ENCODE results near the gene TRIM31.

Gene TRIM31

DNA sequence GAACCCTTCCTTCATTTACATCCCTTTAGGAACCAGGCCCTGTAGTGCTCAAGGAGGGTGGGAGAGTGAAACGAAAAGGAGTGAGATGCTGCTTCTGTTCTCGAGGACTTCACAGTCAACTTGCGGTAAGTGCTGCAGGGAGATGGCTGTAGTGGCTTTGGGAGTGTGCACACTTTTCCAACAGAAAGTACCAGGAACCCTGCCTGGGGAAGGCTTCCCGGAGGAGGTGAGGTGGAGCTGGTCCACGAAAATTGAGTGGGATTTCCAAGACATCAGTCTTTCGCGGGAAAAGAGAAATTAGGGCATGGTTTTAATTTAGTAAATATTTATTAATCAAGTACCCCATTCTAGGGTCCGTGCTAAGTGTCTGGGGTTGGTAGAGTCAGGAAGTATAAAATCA is 12.7 kb downstream of the TRIM31 start:
- Histone ChIP-seq H3K27me3 (replicated peaks) (peaks cover 55% of the 10 kb centered on the region), H3K4me3 (ENCODE audit: low read depth, low read length) (no peak overlapping the region), H3K36me3 (replicated peaks) (no peaks in the 10 kb centered on the region), H3K27ac (no peak overlapping the region)
- in situ Hi-C loops (cut with HindIII; ENCODE audit: low pct_ligation_motif_present, low sequenced_read_pairs): no loop called here
- DNase-seq: no peak
- TF ChIP-seq CTCF (IDR thresholded peaks at IDR 0.05; ENCODE audit: low read depth, low read length, missing control alignments): no peak

- no peak for TF ChIP-seq CTCF (IDR thresholded peaks at IDR 0.05; ENCODE audit: low read depth, low read length, missing control alignments)
- Histone ChIP-seq H3K4me3 (ENCODE audit: low read depth, low read length) (no peak overlapping the region), H3K27ac (no peak overlapping the region), H3K36me3 (replicated peaks) (no peaks in the 10 kb centered on the region), H3K27me3 (replicated peaks) (peaks cover 47% of the 10 kb centered on the region)
- DNase-seq: no peak
- in situ Hi-C loops (cut with HindIII; ENCODE audit: low pct_ligation_motif_present, low sequenced_read_pairs): no loop called here
Measured at GRCh38 chr6:30097902-30098768, 14.8 kb downstream of the TRIM31 start.

DNA sequence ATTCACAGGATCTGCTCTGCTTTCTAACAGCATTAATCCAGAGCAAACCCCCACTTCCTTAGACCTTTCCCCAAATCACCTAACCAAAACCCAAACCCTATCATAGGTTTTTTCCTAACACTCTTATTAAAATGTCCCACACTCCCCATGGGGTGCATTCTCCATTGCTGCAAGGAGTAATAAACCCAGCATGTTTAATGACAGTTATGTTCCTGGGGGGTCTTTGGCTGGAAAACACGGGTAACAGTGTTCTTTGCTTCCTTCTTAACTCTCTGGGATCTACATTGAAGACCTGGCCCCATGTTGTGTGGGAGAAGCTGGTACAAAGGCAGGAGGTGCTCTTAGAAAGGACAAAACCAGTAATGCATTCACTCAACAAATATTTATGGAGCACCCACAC is 16.1 kb downstream of the TRIM31 start:
- in situ Hi-C loops (cut with HindIII; ENCODE audit: low pct_ligation_motif_present, low sequenced_read_pairs): no loop called here
- H3K27me3 ChIP-seq (replicated peaks): peaks cover 47% of the 10 kb centered on the region

DNA sequence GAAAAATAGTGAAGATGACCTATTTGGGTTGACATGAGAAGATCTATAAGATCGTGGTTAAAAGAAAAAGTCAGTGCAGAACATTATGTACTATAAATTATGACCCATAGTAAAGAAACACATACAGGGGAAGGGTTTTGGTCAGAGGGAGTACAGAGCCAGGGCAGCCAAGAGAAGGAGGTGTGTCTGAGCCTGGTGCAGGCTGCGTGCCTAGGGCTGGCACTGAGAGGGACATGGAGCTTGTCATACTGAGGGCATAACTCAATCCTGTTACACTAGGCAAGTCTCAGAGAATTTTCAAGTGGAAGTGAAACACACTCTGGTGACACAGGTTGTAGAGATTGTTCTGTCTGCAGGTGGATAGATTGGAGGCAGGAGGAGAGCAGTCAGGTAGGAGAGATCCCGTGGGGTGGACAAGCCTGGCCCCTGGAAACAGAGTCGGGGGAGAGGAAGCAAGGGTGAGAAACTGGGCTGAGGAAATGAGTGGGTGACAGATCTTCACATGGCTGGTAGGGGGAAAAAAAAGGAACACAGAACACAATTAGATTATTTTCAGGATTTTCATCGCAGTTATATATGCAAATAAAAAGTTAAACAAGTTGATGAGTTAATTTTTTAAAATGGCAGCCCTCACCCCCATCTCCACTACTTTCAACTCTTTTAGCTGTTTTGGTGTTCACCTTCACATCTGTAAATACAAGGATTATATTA is 18.8 kb downstream of the TRIM31 start:
- TF ChIP-seq CTCF (IDR thresholded peaks at IDR 0.05; ENCODE audit: low read depth, low read length, missing control alignments): no peak
- DNase-seq: no peak
- H3K36me3 ChIP-seq (replicated peaks): no peaks in the 10 kb centered on the region

More for the DNA sequence above, 16.1 kb downstream of the TRIM31 start:
- Histone ChIP-seq H3K36me3 (replicated peaks) (no peaks in the 10 kb centered on the region), H3K27ac (no peak overlapping the region), H3K4me3 (ENCODE audit: low read depth, low read length) (no peak overlapping the region)
- DNase-seq: no peak
- TF ChIP-seq CTCF (IDR thresholded peaks at IDR 0.05; ENCODE audit: low read depth, low read length, missing control alignments): no peak

DNA sequence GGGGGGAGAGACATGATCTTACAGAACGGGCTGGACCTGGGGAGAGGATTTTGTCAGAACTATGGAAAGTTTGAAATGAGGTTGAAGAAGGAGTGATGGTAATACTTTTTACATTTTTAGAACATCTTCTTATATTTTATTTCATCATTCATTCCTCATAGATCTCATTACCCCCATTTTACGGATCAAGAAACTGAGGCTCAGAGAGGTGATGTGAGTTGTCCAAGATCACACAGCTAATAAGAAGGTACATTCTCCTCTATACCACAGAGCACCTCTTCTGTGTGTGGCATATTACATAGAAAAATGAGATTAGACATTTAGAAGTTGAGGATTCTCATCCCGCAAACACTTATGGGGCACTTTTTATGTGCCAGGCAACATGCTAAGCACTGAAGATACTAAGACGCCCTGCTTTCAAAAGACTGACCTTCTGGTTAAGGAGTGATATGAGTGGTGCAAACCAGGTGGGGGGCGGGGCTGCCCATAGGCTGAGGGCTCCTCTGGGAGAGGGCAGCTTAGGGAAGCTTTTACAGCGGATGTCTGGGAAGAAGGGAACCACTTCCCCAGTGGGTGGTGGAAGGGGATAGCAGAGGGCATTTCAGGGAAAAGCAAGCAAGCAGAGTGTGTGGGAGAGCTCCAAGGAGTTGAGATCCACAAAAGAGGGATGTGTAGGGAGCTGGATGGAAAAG is 19.9 kb downstream of the TRIM31 start:
- DNase-seq: no peak
- H3K27me3 ChIP-seq (replicated peaks): peaks cover 23% of the 10 kb centered on the region

More for the DNA sequence above, 18.8 kb downstream of the TRIM31 start:
- Histone ChIP-seq H3K27me3 (replicated peaks) (peaks cover 29% of the 10 kb centered on the region), H3K27ac (no peak overlapping the region), H3K4me3 (ENCODE audit: low read depth, low read length) (no peak overlapping the region)
- in situ Hi-C loops (cut with HindIII; ENCODE audit: low pct_ligation_motif_present, low sequenced_read_pairs): no loop called here

More for the DNA sequence above, 19.9 kb downstream of the TRIM31 start:
- TF ChIP-seq CTCF (IDR thresholded peaks at IDR 0.05; ENCODE audit: low read depth, low read length, missing control alignments): no peak
- Histone ChIP-seq H3K4me3 (ENCODE audit: low read depth, low read length) (no peak overlapping the region), H3K36me3 (replicated peaks) (no peaks in the 10 kb centered on the region), H3K27ac (no peak overlapping the region)
- in situ Hi-C loops (cut with HindIII; ENCODE audit: low pct_ligation_motif_present, low sequenced_read_pairs): no loop called here

Data from brain microvascular endothelial cell (primary cell).